GM12872 (cell line): ENCODE measurements around the gene ADGRG6.

ENCODE experiments used
- TF ChIP-seq, protein P1 (sequence below): IDR thresholded peaks from 3 replicates; pipeline ENCODE4 v1.5.1; 2011; ENCODE audit warnings: low read depth, mild to moderate bottlenecking, low read length, moderate library complexity; ENCODE audit not compliant: insufficient read depth

Gene ADGRG6

DNA sequence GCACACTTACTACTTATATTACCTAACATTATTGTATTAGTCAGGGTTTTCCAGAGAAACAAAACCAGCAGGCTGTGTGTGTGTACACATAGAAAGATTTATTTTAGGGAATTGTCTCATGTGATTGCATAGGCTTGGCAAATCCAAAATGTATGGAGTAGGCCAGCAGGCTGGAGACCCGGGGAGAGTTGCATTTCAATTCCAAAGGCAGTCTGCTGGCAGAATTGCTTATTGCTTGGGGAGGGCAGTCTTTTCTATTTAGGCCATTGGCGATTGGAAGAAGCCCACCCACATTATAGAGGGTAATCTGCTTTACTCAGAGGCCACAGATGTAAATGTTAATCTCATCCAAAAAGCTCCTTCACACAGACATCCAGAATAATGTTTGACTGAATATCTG is 157.0 kb downstream of the ADGRG6 start:
- TF ChIP-seq, protein P1, sequence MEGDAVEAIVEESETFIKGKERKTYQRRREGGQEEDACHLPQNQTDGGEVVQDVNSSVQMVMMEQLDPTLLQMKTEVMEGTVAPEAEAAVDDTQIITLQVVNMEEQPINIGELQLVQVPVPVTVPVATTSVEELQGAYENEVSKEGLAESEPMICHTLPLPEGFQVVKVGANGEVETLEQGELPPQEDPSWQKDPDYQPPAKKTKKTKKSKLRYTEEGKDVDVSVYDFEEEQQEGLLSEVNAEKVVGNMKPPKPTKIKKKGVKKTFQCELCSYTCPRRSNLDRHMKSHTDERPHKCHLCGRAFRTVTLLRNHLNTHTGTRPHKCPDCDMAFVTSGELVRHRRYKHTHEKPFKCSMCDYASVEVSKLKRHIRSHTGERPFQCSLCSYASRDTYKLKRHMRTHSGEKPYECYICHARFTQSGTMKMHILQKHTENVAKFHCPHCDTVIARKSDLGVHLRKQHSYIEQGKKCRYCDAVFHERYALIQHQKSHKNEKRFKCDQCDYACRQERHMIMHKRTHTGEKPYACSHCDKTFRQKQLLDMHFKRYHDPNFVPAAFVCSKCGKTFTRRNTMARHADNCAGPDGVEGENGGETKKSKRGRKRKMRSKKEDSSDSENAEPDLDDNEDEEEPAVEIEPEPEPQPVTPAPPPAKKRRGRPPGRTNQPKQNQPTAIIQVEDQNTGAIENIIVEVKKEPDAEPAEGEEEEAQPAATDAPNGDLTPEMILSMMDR: no peak

DNA sequence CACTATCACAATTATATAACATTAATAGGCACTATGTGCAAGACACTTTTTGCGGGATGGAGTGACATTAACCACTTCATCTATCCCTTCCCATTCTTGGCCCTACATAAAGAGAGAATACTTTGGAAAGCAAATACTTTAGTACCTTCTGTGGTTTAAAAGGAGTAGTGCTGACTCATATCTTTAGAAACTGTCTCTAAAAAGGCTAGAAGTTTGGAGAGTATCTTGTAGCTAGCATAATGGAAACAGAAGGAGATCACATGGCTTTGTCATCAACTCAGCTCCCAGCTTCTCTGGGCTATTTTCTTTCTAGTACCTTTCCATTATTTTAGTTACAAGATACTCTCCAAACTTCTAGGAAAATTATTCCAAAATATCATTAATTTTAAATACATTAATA is 157.5 kb downstream of the ADGRG6 start:
- TF ChIP-seq, protein P1: no peak

DNA sequence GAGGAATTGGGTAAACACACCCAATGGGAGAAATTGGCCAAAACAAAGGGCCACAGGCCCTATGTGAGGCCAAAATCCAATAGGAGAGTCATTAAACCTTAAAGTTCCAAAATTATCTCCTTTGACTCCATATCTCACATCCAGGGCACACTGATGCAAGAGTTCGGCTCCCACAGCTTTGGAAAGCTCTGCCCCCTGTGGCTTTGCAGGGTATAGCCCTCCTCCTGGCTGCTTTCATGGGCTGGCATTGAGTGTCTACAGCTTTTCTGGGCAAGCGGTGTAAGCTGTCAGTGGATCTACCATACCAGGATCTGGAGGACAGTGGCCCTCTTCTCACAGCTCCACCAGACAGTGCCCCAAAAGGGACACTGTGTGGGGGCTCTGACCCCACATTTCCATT is 160.5 kb downstream of the ADGRG6 start:
- TF ChIP-seq, protein P1: peak; percentile 25; the same call in 1 of the 3 replicates

DNA sequence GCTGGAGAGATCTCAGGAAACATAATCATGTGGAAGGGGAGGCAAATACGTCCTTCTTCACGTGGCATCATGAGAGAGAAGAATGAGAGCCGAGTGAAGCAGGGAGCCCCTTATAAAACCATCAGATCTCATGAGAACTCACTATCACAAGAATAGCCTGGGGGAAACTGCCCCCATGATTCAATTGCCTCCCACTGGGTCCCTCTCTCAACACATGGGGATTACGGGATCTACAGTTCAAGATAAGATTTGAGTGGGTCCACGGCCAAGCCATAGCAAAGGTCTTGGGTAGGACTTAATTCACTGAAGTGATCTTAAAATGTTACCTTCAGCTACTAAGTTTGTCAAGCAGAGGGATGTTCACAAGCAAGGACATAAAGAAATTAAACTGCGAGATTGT is 162.2 kb downstream of the ADGRG6 start:
- TF ChIP-seq, protein P1: no peak

DNA sequence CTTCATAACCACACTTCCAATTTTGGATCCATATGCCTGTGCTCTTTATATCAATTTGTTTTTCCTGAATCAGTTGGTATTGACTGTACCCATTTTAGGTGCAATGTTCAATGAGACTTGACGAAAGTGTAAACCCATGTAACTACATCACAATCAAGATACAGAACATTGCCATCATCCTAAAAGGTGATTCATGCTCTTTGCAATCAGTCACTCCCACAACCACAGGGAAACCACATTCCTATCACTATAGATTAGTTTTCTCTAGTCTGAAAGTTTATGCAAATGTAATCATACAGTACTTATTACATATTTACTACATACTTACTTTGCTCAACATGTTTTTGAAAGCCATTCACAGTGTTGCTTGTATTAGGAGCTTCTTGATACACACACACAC is 167.4 kb downstream of the ADGRG6 start:
- TF ChIP-seq, protein P1: no peak

DNA sequence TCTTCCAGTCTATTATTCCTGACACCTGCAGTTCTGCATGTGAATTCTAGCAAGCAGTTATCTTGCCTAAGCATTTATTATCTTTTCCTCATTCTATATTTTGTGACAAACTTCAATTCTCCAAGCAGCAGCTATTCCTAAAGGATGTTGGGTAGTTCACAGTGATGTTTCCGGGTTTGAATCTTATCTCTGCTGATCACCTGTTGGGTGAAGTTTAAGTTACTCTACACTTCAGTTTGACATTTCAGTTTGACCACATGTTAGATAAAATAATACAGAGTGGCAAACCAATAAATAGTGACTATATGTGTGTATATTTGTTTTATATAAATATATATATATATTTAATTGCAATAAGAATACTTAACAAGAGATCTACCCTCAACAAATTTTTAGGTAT is 168.6 kb downstream of the ADGRG6 start:
- TF ChIP-seq, protein P1: no peak

DNA sequence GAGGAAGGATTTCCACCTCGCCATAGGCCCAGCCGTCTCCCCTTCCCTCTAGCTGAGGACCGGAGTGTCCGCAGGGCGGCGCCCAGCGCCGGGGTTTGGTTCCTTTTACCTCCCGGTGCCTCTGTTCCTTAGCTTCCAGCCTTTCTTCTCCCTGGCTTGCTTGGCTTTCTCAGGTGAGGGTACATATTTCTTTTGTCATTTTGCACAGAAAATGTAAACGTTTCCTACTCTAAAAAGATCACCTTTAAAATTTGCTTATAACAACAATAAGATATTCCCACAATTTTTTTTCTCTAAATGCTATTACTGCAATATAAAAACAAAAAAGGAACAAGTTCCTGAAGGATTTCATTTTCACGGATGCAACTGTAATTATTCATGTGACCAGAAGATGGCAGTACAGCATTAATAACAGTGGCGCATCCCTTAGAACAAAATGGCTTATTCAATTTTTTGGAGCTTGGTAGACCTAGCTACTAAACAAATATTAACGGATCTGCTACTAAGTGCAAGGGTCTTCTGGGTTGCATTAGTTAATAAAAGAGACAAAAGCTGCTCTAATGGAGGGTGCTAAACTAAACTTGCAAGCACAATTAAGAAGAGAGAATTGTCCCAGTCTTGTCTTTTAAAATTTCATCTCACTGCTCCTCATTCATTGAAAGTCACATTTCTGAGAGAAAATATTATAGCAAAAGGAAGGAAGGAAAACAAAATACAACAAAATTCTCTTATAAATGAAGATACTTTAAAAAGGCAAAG is 172.9 kb downstream of the ADGRG6 start:
- TF ChIP-seq, protein P1: peak; percentile 56

DNA sequence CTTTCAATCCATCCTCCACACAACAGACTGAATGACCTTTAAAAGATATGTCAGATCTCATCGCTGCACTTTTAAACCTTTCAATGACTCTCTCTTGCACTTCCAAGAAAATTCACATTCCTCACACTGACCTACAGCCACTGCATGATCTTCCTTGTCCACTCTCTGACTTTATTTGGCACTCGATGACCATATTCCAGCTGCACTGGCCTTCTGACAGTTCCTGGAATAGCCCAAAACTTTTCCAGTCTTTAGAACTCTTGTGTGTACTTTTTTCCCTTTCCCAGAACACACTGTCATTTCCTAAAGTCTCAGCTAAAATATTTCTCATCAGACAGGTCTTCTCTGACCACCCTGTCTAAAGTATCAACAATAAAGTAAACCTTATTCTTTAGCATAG is 174.6 kb downstream of the ADGRG6 start:
- TF ChIP-seq, protein P1: no peak
